Body of pancreas (tissue), 4 donors: Measurements from ENCODE around the gene SLC28A1. TPM values are rescaled to one million over a fixed set of nuclear protein-coding genes. Genes with fewer than 3 reads are reported as not detected.

Source experiments
- ATAC-seq: fragments of 150-250 bp; one replicate; pipeline ENCODE4 v1.9.1; 2016
- DNase-seq, 4 donors: peaks; one replicate each; pipeline ENCODE4 v3.0.0-alpha.2; 2019
- H3K27ac ChIP-seq, 4 donors: fragments of 200-600 bp; sonication (generic); 1 replicate in 3 of 4; 2 replicates in 1 of 4; pipeline versions ENCODE4 v1.5.1 to v1.6.1; 2016 to 2019; ENCODE audit warnings: mild to moderate bottlenecking in 1 of 4, mixed read lengths in 1 of 4, moderate library complexity in 1 of 4
- H3K27me3 ChIP-seq, 2 donors: fragments of 200-600 bp; sonication (generic); one replicate each; pipeline ENCODE4 v1.6.0; 2016; ENCODE audit warnings: mild to moderate bottlenecking in 1 of 2
- H3K36me3 ChIP-seq, 2 donors: fragments of 200-600 bp; sonication (generic); replicated peaks in 1 of 2; 2 replicates each; pipeline ENCODE4 v1.5.1; 2016; ENCODE audit warnings: low read depth in 2 of 2; ENCODE audit not compliant: insufficient read depth in 1 of 2
- H3K4me1 ChIP-seq: fragments of 200-600 bp; sonication (generic); one replicate; pipeline ENCODE4 v1.6.0; 2016
- H3K4me3 ChIP-seq, 2 donors: fragments of 200-600 bp; sonication (generic); 1 replicate in 1 of 2; 2 replicates in 1 of 2; pipeline ENCODE4 v1.5.1; 2016 to 2019
- H3K9me3 ChIP-seq, 3 donors: fragments of 200-600 bp; sonication (generic); 1 replicate in 2 of 3; 2 replicates in 1 of 3; pipeline ENCODE4 v1.5.1; 2016
- POLR2A ChIP-seq, 3 donors: fragments of 450-650 bp; IDR thresholded peaks; one replicate each; pipeline ENCODE4 v1.6.1; 2016; ENCODE audit warnings: antibody characterized with exemption in 3 of 3, mild to moderate bottlenecking in 2 of 3
- WGBS, 2 donors: methylation state at CpG; one replicate each; pipeline ENCODE4 v1.1.5; 2017; 5-methylcytosine and 5-hydroxymethylcytosine counted together
- intact Hi-C: fragments of 100-400 bp; cut with DNase I; formaldehyde crosslinking; loops from one replicate; pipeline ENCODE4 v1.15.1; 2023
- total RNA-seq, 2 donors: library from RNA; depleted of rRNA; stranded (reverse); fragments of >200 nt; gene quantifications; one replicate each; pipeline ENCODE4 v1.1.0, GENCODE V29; 2016
- TF ChIP-seq, protein P1 (sequence below), 7 experiments: fragments of 450-650 bp in 4 of 7; fragments of 200-600 bp in 3 of 7; sonication (generic) in 3 of 7; IDR thresholded peaks; one replicate each; pipeline ENCODE4 v1.5.1; 2016 to 2019; ENCODE audit warnings: antibody characterized with exemption in 7 of 7

The SLC28A1 gene
- total RNA-seq, 2 donors from 2014 or later, result 0.26 TPM; not detected in 1

DNA sequence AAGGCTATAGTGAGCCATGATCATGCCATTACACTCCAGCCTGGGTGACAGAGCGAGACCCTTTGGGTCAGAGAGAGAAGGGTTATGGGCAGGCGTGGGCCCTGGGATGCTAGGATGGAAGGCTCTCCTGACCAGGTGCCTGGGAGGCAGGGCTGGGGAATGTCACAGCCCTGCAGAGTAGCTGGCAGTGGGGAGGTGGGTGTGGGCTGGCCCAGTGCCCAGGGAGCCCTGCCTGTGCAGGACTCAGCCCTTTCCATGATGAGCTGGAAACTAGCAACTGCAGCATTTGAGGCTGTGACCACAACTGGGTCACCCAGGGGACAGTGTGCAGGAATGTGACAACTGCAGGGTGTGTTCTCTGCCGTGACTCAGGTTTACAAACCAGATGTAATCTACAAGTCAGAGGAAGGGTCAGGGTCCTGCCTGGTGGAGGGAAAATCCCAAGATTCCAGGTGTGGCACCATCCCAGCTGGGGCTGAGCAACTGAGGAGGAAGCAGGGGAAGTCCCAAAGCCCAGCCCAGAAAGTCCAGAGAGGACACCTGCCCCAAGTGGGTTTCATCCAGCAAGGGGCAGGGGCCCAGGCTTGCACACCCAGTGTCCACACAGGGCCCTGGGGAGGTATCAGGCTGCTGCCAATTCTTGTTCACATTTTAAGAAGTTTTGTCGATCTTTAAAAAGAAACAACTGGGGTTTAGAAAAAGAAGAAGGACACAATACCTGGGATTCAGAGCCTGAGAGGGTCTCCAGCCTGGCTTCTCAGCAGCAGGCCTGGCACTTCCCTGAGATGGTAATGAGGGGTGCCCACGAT lies 45.5 kb downstream of the SLC28A1 start:
- 59 to 85% methylated on average over 4 to 5 of the region's 5 CpGs for WGBS, 2 donors
- TF ChIP-seq, protein P1, sequence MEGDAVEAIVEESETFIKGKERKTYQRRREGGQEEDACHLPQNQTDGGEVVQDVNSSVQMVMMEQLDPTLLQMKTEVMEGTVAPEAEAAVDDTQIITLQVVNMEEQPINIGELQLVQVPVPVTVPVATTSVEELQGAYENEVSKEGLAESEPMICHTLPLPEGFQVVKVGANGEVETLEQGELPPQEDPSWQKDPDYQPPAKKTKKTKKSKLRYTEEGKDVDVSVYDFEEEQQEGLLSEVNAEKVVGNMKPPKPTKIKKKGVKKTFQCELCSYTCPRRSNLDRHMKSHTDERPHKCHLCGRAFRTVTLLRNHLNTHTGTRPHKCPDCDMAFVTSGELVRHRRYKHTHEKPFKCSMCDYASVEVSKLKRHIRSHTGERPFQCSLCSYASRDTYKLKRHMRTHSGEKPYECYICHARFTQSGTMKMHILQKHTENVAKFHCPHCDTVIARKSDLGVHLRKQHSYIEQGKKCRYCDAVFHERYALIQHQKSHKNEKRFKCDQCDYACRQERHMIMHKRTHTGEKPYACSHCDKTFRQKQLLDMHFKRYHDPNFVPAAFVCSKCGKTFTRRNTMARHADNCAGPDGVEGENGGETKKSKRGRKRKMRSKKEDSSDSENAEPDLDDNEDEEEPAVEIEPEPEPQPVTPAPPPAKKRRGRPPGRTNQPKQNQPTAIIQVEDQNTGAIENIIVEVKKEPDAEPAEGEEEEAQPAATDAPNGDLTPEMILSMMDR (IDR thresholded peaks at IDR 0.05), result no peak
- TF ChIP-seq POLR2A (IDR thresholded peaks at IDR 0.05), result no peak
- no peaks in the 10 kb centered on the region for H3K27me3 ChIP-seq
- H3K9me3 ChIP-seq, result no peaks in the 10 kb centered on the region
- ATAC-seq (peak; percentile 65), DNase-seq (peak; percentile 43 to 72 (median 64))
- no peak overlapping the region for H3K4me3 ChIP-seq
- intact Hi-C loops, result loop anchor here (10.0 kb wide), 2 partner anchors 275 to 335 kb away; partner anchors contain the start of genes NMB and WDR73
- H3K36me3 ChIP-seq, result no peaks in the 10 kb centered on the region
- H3K27ac ChIP-seq, result peak overlapping the region in 1 of 4 donors; percentile 45
- peaks cover 14% of the 10 kb centered on the region for H3K4me1 ChIP-seq

DNA sequence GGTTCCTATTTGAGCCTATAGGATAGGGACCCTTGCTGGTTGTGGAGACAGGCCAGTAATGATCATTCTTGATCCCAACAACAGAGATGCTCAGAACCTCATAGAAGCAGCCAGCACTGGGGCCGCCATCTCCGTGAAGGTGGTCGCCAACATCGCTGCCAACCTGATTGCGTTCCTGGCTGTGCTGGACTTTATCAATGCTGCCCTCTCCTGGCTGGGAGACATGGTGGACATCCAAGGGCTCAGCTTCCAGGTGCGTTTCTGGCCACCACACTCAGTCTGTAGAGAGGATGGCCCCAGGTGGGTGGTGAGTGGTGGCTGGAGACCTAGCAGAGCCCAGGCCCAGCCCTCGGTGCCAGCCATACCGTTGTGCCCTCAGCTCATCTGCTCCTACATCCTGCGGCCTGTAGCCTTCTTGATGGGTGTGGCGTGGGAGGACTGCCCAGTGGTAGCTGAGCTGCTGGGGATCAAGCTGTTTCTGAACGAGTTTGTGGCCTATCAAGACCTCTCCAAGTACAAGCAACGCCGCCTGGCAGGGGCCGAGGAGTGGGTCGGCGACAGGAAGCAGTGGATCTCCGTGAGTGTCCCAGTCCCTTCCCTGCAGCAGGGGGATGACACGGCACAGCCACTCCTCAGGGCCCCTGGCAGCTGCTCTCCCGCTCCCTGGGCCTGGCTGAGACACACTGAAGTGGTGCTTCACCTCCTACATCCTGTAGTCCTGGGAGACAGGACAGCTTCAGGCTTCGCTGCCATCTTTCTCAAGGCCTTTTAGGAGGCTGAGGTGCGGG lies 50.7 kb downstream of the SLC28A1 start:
- Histone ChIP-seq H3K4me1 (peaks cover 1% of the 10 kb centered on the region), H3K4me3 (no peak overlapping the region), H3K36me3 (no peaks in the 10 kb centered on the region), H3K27ac (no peak overlapping the region), H3K27me3 (no peaks in the 10 kb centered on the region), H3K9me3 (no peaks in the 10 kb centered on the region)
- no peak for DNase-seq
- intact Hi-C loops, result no loop called here
- ATAC-seq, result no peak
- TF ChIP-seq, protein P1 (IDR thresholded peaks at IDR 0.05), result peak in 1 of 7 experiments; percentile 24
- no peak for TF ChIP-seq POLR2A (IDR thresholded peaks at IDR 0.05)
- 74 to 81% methylated on average over 12 to 19 of the region's 21 CpGs for WGBS, 2 donors

- no peak overlapping the region for H3K4me3 ChIP-seq
- H3K27ac ChIP-seq, result no peak overlapping the region
- no peaks in the 10 kb centered on the region for H3K9me3 ChIP-seq
- no peak for ATAC-seq
- DNase-seq, result no peak
- H3K27me3 ChIP-seq, result no peaks in the 10 kb centered on the region
- intact Hi-C loops, result no loop called here
- H3K4me1 ChIP-seq, result no peaks in the 10 kb centered on the region
- H3K36me3 ChIP-seq, result no peaks in the 10 kb centered on the region
- WGBS, 2 donors, result 54 to 65% methylated on average over 5 of the region's 5 CpGs
- no peak for TF ChIP-seq POLR2A (IDR thresholded peaks at IDR 0.05)
- TF ChIP-seq, protein P1 (IDR thresholded peaks at IDR 0.05), result no peak
These were observed 52.7 kb downstream of the SLC28A1 start for GRCh38 chr15:84937144-84937543.

GRCh38 chr15:84938726-84939125 lies 54.3 kb downstream of the SLC28A1 start:
- no peaks in the 10 kb centered on the region for H3K36me3 ChIP-seq
- TF ChIP-seq, protein P1 (IDR thresholded peaks at IDR 0.05), result no peak
- no peak for TF ChIP-seq POLR2A (IDR thresholded peaks at IDR 0.05)
- no peaks in the 10 kb centered on the region for H3K9me3 ChIP-seq
- no peaks in the 10 kb centered on the region for H3K27me3 ChIP-seq
- H3K4me3 ChIP-seq, result no peak overlapping the region
- DNase-seq, result no peak
- ATAC-seq, result no peak
- WGBS, 2 donors, result 96 to 100% methylated on average over 1 of the region's 1 CpG
- H3K27ac ChIP-seq, result no peak overlapping the region
- H3K4me1 ChIP-seq, result peaks cover 5% of the 10 kb centered on the region
- intact Hi-C loops, result no loop called here
